HCT116 (cell line): ENCODE measurements around the gene DDX27.

Source experiments
- ATF3 ChIP-seq: IDR thresholded peaks from 2 replicates; pipeline ENCODE4 v1.6.1; 2012
- CTCF ChIP-seq, 3 experiments: fragments of 200-600 bp in 1 of 3; sonication (generic) in 1 of 3; IDR thresholded peaks in 2 of 3; conservative IDR thresholded peaks in 1 of 3; 2 replicates each; pipeline ENCODE4 v1.5.1; 2012 to 2017; ENCODE audit warnings: low read depth in 2 of 3, low read length in 2 of 3, antibody characterized with exemption in 1 of 3, borderline replicate concordance in 1 of 3, control low read depth in 1 of 3, mild to moderate bottlenecking in 1 of 3, mixed read lengths in 1 of 3, mixed run types in 1 of 3, moderate library complexity in 1 of 3; ENCODE audit not compliant: insufficient read depth in 1 of 3
- ELF1 ChIP-seq: IDR thresholded peaks from 2 replicates; pipeline ENCODE4 v1.6.1; 2012; ENCODE audit warnings: low read depth, borderline replicate concordance
- EZH2 ChIP-seq: fragments of 200-600 bp; sonication (generic); IDR thresholded peaks from 2 replicates; pipeline ENCODE4 v1.6.1; 2017; ENCODE audit warnings: antibody characterized with exemption, mixed run types
- EZH2phosphoT487 ChIP-seq: fragments of 200-600 bp; IDR thresholded peaks from 2 replicates; pipeline ENCODE4 v1.6.1; 2018; ENCODE audit warnings: antibody characterized with exemption, borderline replicate concordance
- FOSL1 ChIP-seq: IDR thresholded peaks from 2 replicates; pipeline ENCODE4 v1.6.1; 2012; ENCODE audit warnings: low read depth
- POLR2A ChIP-seq: IDR thresholded peaks from 2 replicates; pipeline ENCODE4 v1.7.0; 2011; ENCODE audit warnings: borderline replicate concordance; ENCODE audit not compliant: insufficient read depth, insufficient read length; ENCODE audit errors: extremely low read depth
- POLR2AphosphoS5 ChIP-seq: IDR thresholded peaks from 2 replicates; pipeline ENCODE4 v1.6.1; 2011; ENCODE audit warnings: mild to moderate bottlenecking, low read depth, low read length, moderate library complexity
- REST ChIP-seq: IDR thresholded peaks from 2 replicates; pipeline ENCODE4 v1.6.1; 2012; ENCODE audit warnings: low read depth
- ZBTB33 ChIP-seq: IDR thresholded peaks from 2 replicates; pipeline ENCODE4 v1.6.1; 2011; ENCODE audit warnings: mild to moderate bottlenecking, low read length, moderate library complexity; ENCODE audit not compliant: insufficient replicate concordance; ENCODE audit errors: extremely low read depth

GRCh38 chr20:49187330-49187850 lies 31.8 kb upstream of the DDX27 start:
- TF ChIP-seq POLR2AphosphoS5 = no peak
- TF ChIP-seq REST = no peak
- TF ChIP-seq CTCF (IDR thresholded peaks at IDR 0.05 in 2 of 3, conservative IDR thresholded peaks at IDR 0.05 in 1 of 3; ENCODE audit: borderline replicate concordance in 1 of 3, insufficient read depth in 1 of 3, low read depth in 2 of 3, low read length in 2 of 3) = no peak
- TF ChIP-seq EZH2 = no peak
- TF ChIP-seq POLR2A = no peak
- no peak for TF ChIP-seq ATF3
- TF ChIP-seq ZBTB33 = no peak
- TF ChIP-seq FOSL1 = no peak
- TF ChIP-seq ELF1 = no peak
- TF ChIP-seq EZH2phosphoT487 = no peak
